Chondrocyte (in vitro differentiated cells): Measurements from ENCODE around the gene SLC24A4. TPM values are rescaled to one million over a fixed set of nuclear protein-coding genes. Genes with fewer than 3 reads are reported as not detected.
A peak's percentile ranks its signal among the peaks of the same experiment; 100 is the strongest.

Experiments used
- DNase-seq: peaks from one replicate; pipeline ENCODE4 v3.0.0; 2021; ENCODE audit warnings: mixed read lengths, low spot score
- H3K27ac Mint-ChIP-seq: one replicate; pipeline ENCODE4 v1.8.0; 2021; ENCODE audit warnings: mild to moderate bottlenecking, moderate library complexity, mixed read lengths; ENCODE audit not compliant: unreplicated experiment
- H3K27me3 Mint-ChIP-seq: 2 replicates; pipeline ENCODE4 v1.8.0; 2021; ENCODE audit warnings: low read depth, mixed read lengths
- H3K36me3 Mint-ChIP-seq: 2 replicates; pipeline ENCODE4 v1.8.0; 2021; ENCODE audit warnings: low read depth, mixed read lengths
- H3K4me1 Mint-ChIP-seq: 2 replicates; pipeline ENCODE4 v1.8.0; 2021; ENCODE audit warnings: low read depth, mild to moderate bottlenecking, mixed read lengths
- H3K4me3 Mint-ChIP-seq: one replicate; pipeline ENCODE4 v1.8.0; 2021; ENCODE audit warnings: mild to moderate bottlenecking, moderate library complexity, mixed read lengths; ENCODE audit not compliant: unreplicated experiment
- H3K9me3 Mint-ChIP-seq: 2 replicates; pipeline ENCODE4 v1.8.0; 2021; ENCODE audit warnings: low read depth, mixed read lengths
- CTCF ChIP-seq: fragments of 200-600 bp; sonication (generic); IDR thresholded peaks from 2 replicates; pipeline ENCODE4 v1.5.0; 2021; ENCODE audit warnings: antibody characterized with exemption, mild to moderate bottlenecking, moderate library complexity
- total RNA-seq: library from RNA; stranded (reverse); gene quantifications from 3 replicates; pipeline ENCODE4 v1.2.1, GENCODE V29; 2021

Gene SLC24A4
- total RNA-seq, 1 donor from 2014 or later = 0.37 TPM

- no peak for DNase-seq
- Mint-ChIP-seq H3K36me3 (no peaks in the 10 kb centered on the region), H3K4me1 (peaks cover 31% of the 10 kb centered on the region), H3K27me3 (no peaks in the 10 kb centered on the region), H3K27ac (no peak overlapping the region), H3K4me3 (no peak overlapping the region), H3K9me3 (peaks cover 13% of the 10 kb centered on the region)
- TF ChIP-seq CTCF = no peak
These were observed 147.8 kb downstream of the SLC24A4 start for GRCh38 chr14:92470811-92471210.

GRCh38 chr14:92471919-92472318 lies 149.0 kb downstream of the SLC24A4 start:
- no peak for TF ChIP-seq CTCF
- DNase-seq = no peak
- Mint-ChIP-seq H3K27ac (no peak overlapping the region), H3K9me3 (peaks cover 12% of the 10 kb centered on the region), H3K4me1 (peaks cover 31% of the 10 kb centered on the region), H3K27me3 (no peaks in the 10 kb centered on the region), H3K36me3 (no peaks in the 10 kb centered on the region), H3K4me3 (no peak overlapping the region)

- Mint-ChIP-seq H3K4me1 (peaks cover 31% of the 10 kb centered on the region), H3K36me3 (no peaks in the 10 kb centered on the region), H3K27ac (no peak overlapping the region), H3K9me3 (peaks cover 8% of the 10 kb centered on the region), H3K27me3 (no peaks in the 10 kb centered on the region), H3K4me3 (no peak overlapping the region)
- no peak for DNase-seq
- no peak for TF ChIP-seq CTCF
These were observed 149.9 kb downstream of the SLC24A4 start for GRCh38 chr14:92472860-92473259.

- TF ChIP-seq CTCF = no peak
- H3K36me3 Mint-ChIP-seq = no peaks in the 10 kb centered on the region
- H3K4me1 Mint-ChIP-seq = peaks cover 31% of the 10 kb centered on the region
- DNase-seq = no peak
- H3K4me3 Mint-ChIP-seq = no peak overlapping the region
- peaks cover 8% of the 10 kb centered on the region for H3K9me3 Mint-ChIP-seq
- H3K27me3 Mint-ChIP-seq = no peaks in the 10 kb centered on the region
- peak overlapping the region; percentile 63 for H3K27ac Mint-ChIP-seq
These were observed 150.4 kb downstream of the SLC24A4 start for GRCh38 chr14:92473261-92473968.

GRCh38 chr14:92473969-92474535 lies 151.1 kb downstream of the SLC24A4 start:
- peaks cover 13% of the 10 kb centered on the region for H3K9me3 Mint-ChIP-seq

More at GRCh38 chr14:92473969-92474535, 151.1 kb downstream of the SLC24A4 start:
- DNase-seq = no peak
- Mint-ChIP-seq H3K27me3 (no peaks in the 10 kb centered on the region), H3K27ac (no peak overlapping the region), H3K4me1 (peaks cover 31% of the 10 kb centered on the region), H3K36me3 (no peaks in the 10 kb centered on the region), H3K4me3 (no peak overlapping the region)
- no peak for TF ChIP-seq CTCF
